K562 (cell line): ENCODE measurements around the gene NFIB. TPM values are rescaled to one million over a fixed set of nuclear protein-coding genes. Genes with fewer than 3 reads are reported as not detected.

Experiments used
- CHD2 ChIP-seq: IDR thresholded peaks from 2 replicates; pipeline ENCODE4 v1.6.1; 2011; ENCODE audit warnings: low read depth, low read length
- CREBBP ChIP-seq: IDR thresholded peaks from one replicate; pipeline ENCODE4 v1.6.1; 2012; ENCODE audit warnings: low read depth, mild to moderate bottlenecking, control low read depth, inconsistent platforms, low read length
- CTBP1 ChIP-seq: fragments of 450-650 bp; IDR thresholded peaks from 2 replicates; pipeline ENCODE4 v1.6.1; 2016; ENCODE audit warnings: borderline replicate concordance
- ETV6 ChIP-seq, 3 experiments: fragments of 150-350 bp in 1 of 3; sonication (generic) in 1 of 3; formaldehyde crosslinking in 1 of 3; IDR thresholded peaks; 2 replicates each; pipeline versions ENCODE4 v1.6.1 to v1.8.0; 2014 to 2022; ENCODE audit warnings: borderline replicate concordance in 2 of 3, low read depth in 2 of 3, antibody characterized with exemption in 1 of 3, low read length in 1 of 3, mild to moderate bottlenecking in 1 of 3, missing genetic modification reagents in 1 of 3
- FOXM1 ChIP-seq, 2 experiments: fragments of 450-650 bp in 1 of 2; sonication (generic) in 1 of 2; formaldehyde crosslinking in 1 of 2; IDR thresholded peaks; 2 replicates each; pipeline versions ENCODE4 v1.6.1 to v1.9.0; 2017 to 2022; ENCODE audit warnings: low read depth in 2 of 2, mild to moderate bottlenecking in 2 of 2, missing genetic modification reagents in 1 of 2, moderate library complexity in 1 of 2
- KDM5B ChIP-seq: fragments of 200-600 bp; sonication (generic); IDR thresholded peaks from 2 replicates; pipeline ENCODE4 v1.6.1; 2012; ENCODE audit warnings: low read depth, mild to moderate bottlenecking, moderate library complexity, low read length, control low read depth, inconsistent platforms; ENCODE audit not compliant: insufficient replicate concordance
- NBN ChIP-seq: fragments of 450-650 bp; IDR thresholded peaks from 2 replicates; pipeline ENCODE4 v1.6.1; 2016; ENCODE audit warnings: low read depth, mild to moderate bottlenecking
- PML ChIP-seq: IDR thresholded peaks from 2 replicates; pipeline ENCODE4 v1.6.1; 2012; ENCODE audit warnings: low read length, inconsistent platforms
- POLR2G ChIP-seq: fragments of 200-400 bp; formaldehyde crosslinking; IDR thresholded peaks from 2 replicates; pipeline ENCODE4 v1.6.1; 2017; ENCODE audit warnings: low read depth, mild to moderate bottlenecking, antibody characterized with exemption, low read length, moderate library complexity
- RBM39 ChIP-seq: fragments of 200-400 bp; formaldehyde crosslinking; optimal IDR thresholded peaks from 2 replicates; pipeline ENCODE3; 2018; ENCODE audit warnings: low read depth, low read length
- SAFB ChIP-seq: fragments of 200-400 bp; formaldehyde crosslinking; IDR thresholded peaks from 2 replicates; pipeline ENCODE4 v1.6.1; 2017; ENCODE audit warnings: low read depth, low read length, borderline replicate concordance
- TAF1 ChIP-seq: IDR thresholded peaks from 2 replicates; pipeline ENCODE4 v1.6.1; 2011; ENCODE audit warnings: mild to moderate bottlenecking, low read length, moderate library complexity; ENCODE audit not compliant: insufficient read depth, control insufficient read depth, severe bottlenecking; ENCODE audit errors: extremely low read depth
- TBL1XR1 ChIP-seq, 2 experiments: IDR thresholded peaks; 2 replicates each; pipeline ENCODE4 v1.6.1; 2012; ENCODE audit warnings: improper control_type of control experiment in 2 of 2, low read length in 2 of 2, mild to moderate bottlenecking in 1 of 2
- TOE1 ChIP-seq, 2 experiments: fragments of 450-650 bp in 1 of 2; sonication (generic) in 1 of 2; formaldehyde crosslinking in 1 of 2; IDR thresholded peaks; 2 replicates each; pipeline versions ENCODE4 v1.7.1 to v1.8.0; 2016 to 2022; ENCODE audit warnings: borderline replicate concordance in 2 of 2, mild to moderate bottlenecking in 2 of 2, antibody characterized with exemption in 1 of 2, inconsistent platforms in 1 of 2, low read depth in 1 of 2, missing genetic modification reagents in 1 of 2, moderate library complexity in 1 of 2
- ZC3H4 ChIP-seq: sonication (generic); formaldehyde crosslinking; IDR thresholded peaks from 2 replicates; pipeline ENCODE4 v1.9.0; 2021; ENCODE audit warnings: missing genetic modification reagents, borderline replicate concordance
- ZNF12 ChIP-seq: sonication (generic); formaldehyde crosslinking; IDR thresholded peaks from 2 replicates; pipeline ENCODE4 v1.4.0; 2020; ENCODE audit warnings: mild to moderate bottlenecking, missing genetic modification reagents
- ZNF224 ChIP-seq: sonication (generic); formaldehyde crosslinking; IDR thresholded peaks from 2 replicates; pipeline ENCODE4 v1.8.0; 2022; ENCODE audit warnings: mild to moderate bottlenecking, missing genetic modification reagents
- ZNF408 ChIP-seq: fragments of 250-450 bp; sonication (Bioruptor Pico); IDR thresholded peaks from 2 replicates; pipeline ENCODE4 v1.4.0; 2020; ENCODE audit warnings: low read depth, mild to moderate bottlenecking, moderate library complexity
- ZNF507 ChIP-seq: conservative IDR thresholded peaks from 2 replicates; pipeline ENCODE4 v1.6.1; 2017; ENCODE audit warnings: missing genetic modification characterization, missing compliant biosample characterization
- polyA plus RNA-seq, 8 experiments: library from polyadenylated mRNA; depleted of rRNA in 4 of 8; stranded (reverse) in 5 of 8; unstranded in 3 of 8; fragments of >200 nt; fragmentation: Nextera tagmentation in 2 of 8; fragmentation: Illumina TruSeq in 1 of 8; extraction: Ambion mirVana in 2 of 8; extraction: Trizol in 1 of 8; gene quantifications; 2 replicates each; pipeline versions ENCODE4 v1.2.1 to v1.2.3, GENCODE V29; 2011 to 2014; ENCODE audit warnings: inconsistent platforms in 1 of 8, missing spikeins in 1 of 8
- total RNA-seq, 7 experiments: library from RNA; depleted of rRNA in 6 of 7; stranded (reverse); fragments of >200 nt in 6 of 7; fragmentation: Illumina TruSeq in 2 of 7; extraction: Trizol in 2 of 7; gene quantifications; 2 replicates each; pipeline versions ENCODE4 v1.2.1 to v1.2.3, GENCODE V29; 2011 to 2021; ENCODE audit warnings: low replicate concordance in 1 of 7
- TF ChIP-seq, protein P1 (sequence below): sonication (generic); formaldehyde crosslinking; IDR thresholded peaks from 2 replicates; pipeline ENCODE4 v1.9.0; 2022; ENCODE audit warnings: mild to moderate bottlenecking, missing genetic modification reagents
- TF ChIP-seq, protein P2 (sequence below): fragments of 450-650 bp; IDR thresholded peaks from 2 replicates; pipeline ENCODE4 v1.6.1; 2017; ENCODE audit warnings: antibody characterized with exemption, mild to moderate bottlenecking

Gene NFIB
- total and polyA plus RNA-seq, 9 of the 15 experiments (the other 6 are each of a cell fraction or from before 2014, with no cell fraction given), result 1.2 to 3.3 (median 1.9) TPM

DNA sequence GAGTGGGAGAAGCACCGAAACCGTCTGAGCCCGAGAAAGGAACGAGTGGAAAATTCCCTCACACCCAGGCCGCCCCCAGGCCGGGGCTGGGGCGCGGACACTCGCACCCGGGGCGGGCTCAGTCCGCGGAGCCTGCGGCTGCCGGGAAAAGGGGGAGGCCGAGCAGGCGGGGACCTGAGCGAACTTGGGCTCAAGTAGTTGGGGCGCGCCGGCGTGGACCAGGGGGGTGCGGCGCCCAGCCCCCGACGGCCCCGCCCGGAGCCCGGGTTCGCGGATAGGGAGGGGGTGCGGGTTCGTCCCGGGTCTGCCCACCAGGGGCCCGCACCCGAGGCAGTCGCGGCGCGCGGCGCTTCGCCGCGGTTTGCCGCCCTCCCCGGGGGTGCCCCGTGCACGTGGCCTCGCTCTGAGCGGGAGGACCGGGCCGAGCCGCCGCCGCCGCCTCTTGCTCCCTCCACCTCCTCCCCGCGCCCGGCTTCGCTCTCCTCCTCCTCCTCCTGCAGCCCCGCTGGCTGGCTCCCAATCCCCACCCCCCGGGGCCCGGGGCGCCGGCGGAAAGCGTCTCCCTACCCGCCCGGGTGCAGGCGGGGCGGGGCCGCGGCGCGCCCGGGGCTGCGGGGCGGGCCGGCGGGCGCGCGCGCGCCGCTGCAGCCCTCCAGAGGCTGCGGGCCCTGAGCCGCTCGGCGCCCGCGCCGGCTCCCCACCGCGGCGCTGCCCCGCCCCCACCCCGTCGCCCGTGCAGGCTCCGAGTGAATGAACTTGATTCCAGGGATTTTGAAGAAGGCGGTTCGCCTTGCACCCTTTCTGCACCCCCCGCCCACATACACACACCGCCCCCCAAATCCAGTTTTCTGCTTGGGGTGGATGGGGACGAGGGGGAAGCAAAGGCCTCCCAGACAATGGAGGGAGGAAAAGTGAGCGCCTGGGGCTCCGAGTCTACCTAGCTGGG lies 1.3 kb upstream of the NFIB start (continued):
- TF ChIP-seq FOXM1 (IDR thresholded peaks at IDR 0.05; ENCODE audit: low read depth) (no peak), FOXM1 (CRISPR knock-in tag; IDR thresholded peaks at IDR 0.05; ENCODE audit: low read depth) (no peak), NBN (no peak), ZC3H4 (CRISPR knock-in tag) (no peak), CHD2 (no peak), POLR2G (peak; percentile 65), SAFB (no peak), CTBP1 (peak; percentile 46; the same call in 1 of the 2 replicates), ZNF224 (no peak), RBM39 (no peak), TOE1 (IDR thresholded peaks at IDR 0.05; ENCODE audit: borderline replicate concordance) (no peak), TOE1 (CRISPR knock-in tag; IDR thresholded peaks at IDR 0.05; ENCODE audit: borderline replicate concordance, low read depth) (no peak), TAF1 (peak; percentile 21), CREBBP (no peak), ZNF408 (CRISPR knock-in tag) (no peak), TBL1XR1 (IDR thresholded peaks at IDR 0.05; ENCODE audit: low read length in 2 of 2) (no peak), ZNF507 (tag) (no peak), KDM5B (peak; percentile 40), PML (no peak), ETV6 (IDR thresholded peaks at IDR 0.05; ENCODE audit: borderline replicate concordance in 1 of 2, low read depth in 2 of 2, low read length in 1 of 2) (no peak), ETV6 (CRISPR knock-in tag; IDR thresholded peaks at IDR 0.05; ENCODE audit: borderline replicate concordance) (no peak), ZNF12 (no peak)
- TF ChIP-seq, protein P1, sequence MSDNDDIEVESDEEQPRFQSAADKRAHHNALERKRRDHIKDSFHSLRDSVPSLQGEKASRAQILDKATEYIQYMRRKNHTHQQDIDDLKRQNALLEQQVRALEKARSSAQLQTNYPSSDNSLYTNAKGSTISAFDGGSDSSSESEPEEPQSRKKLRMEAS (CRISPR knock-in tag), result peak; percentile 45
- TF ChIP-seq, protein P2, sequence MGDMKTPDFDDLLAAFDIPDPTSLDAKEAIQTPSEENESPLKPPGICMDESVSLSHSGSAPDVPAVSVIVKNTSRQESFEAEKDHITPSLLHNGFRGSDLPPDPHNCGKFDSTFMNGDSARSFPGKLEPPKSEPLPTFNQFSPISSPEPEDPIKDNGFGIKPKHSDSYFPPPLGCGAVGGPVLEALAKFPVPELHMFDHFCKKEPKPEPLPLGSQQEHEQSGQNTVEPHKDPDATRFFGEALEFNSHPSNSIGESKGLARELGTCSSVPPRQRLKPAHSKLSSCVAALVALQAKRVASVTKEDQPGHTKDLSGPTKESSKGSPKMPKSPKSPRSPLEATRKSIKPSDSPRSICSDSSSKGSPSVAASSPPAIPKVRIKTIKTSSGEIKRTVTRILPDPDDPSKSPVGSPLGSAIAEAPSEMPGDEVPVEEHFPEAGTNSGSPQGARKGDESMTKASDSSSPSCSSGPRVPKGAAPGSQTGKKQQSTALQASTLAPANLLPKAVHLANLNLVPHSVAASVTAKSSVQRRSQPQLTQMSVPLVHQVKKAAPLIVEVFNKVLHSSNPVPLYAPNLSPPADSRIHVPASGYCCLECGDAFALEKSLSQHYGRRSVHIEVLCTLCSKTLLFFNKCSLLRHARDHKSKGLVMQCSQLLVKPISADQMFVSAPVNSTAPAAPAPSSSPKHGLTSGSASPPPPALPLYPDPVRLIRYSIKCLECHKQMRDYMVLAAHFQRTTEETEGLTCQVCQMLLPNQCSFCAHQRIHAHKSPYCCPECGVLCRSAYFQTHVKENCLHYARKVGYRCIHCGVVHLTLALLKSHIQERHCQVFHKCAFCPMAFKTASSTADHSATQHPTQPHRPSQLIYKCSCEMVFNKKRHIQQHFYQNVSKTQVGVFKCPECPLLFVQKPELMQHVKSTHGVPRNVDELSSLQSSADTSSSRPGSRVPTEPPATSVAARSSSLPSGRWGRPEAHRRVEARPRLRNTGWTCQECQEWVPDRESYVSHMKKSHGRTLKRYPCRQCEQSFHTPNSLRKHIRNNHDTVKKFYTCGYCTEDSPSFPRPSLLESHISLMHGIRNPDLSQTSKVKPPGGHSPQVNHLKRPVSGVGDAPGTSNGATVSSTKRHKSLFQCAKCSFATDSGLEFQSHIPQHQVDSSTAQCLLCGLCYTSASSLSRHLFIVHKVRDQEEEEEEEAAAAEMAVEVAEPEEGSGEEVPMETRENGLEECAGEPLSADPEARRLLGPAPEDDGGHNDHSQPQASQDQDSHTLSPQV, result peak; percentile 67
